B cell (primary cell): ENCODE measurements around the gene ACTR2.

Source experiments
- CTCF ChIP-seq: fragments of 200-600 bp; IDR thresholded peaks from one replicate; pipeline ENCODE4 v1.8.0; 2022; ENCODE audit warnings: antibody characterized with exemption, mild to moderate bottlenecking
- EZH2 ChIP-seq: IDR thresholded peaks from 2 replicates; pipeline ENCODE4 v1.6.1; 2012; ENCODE audit warnings: borderline replicate concordance, low read depth, mild to moderate bottlenecking, moderate library complexity, low read length; ENCODE audit not compliant: insufficient read depth, poor library complexity, severe bottlenecking

- TF ChIP-seq CTCF = no peak
- no peak for TF ChIP-seq EZH2
Measured at GRCh38 chr2:65294701-65295100, 67.1 kb downstream of the ACTR2 start.
